Natural killer cell (primary cell): ENCODE results near the gene ITGAL. TPM values are rescaled to one million over a fixed set of nuclear protein-coding genes. Genes with fewer than 3 reads are reported as not detected.
A peak's percentile ranks its signal among the peaks of the same experiment; 100 is the strongest.

Experiments used
- ATAC-seq, 3 donors: fragments of 150-1000 bp in 2 of 3; fragments of 200-7000 bp in 1 of 3; cut with Tn5 transposase; 1 replicate in 1 of 3; 2 replicates in 2 of 3; pipeline ENCODE4 v1.10.0; 2021; ENCODE audit warnings: mild to moderate bottlenecking in 2 of 3, moderate library complexity in 2 of 3
- DNase-seq, 2 donors: peaks; one replicate each; pipeline versions ENCODE4 v3.0.0 to v3.0.0-alpha.2; 2013 to 2021; ENCODE audit warnings: mixed read lengths in 1 of 2
- H3K27ac ChIP-seq: one replicate; pipeline ENCODE4 v1.5.1; 2013; ENCODE audit warnings: mild to moderate bottlenecking, low read length
- H3K27me3 ChIP-seq: one replicate; pipeline ENCODE4 v1.6.1; 2013; ENCODE audit warnings: low read length; ENCODE audit not compliant: control insufficient read depth, insufficient read depth
- H3K36me3 ChIP-seq: one replicate; pipeline ENCODE4 v1.6.1; 2013; ENCODE audit warnings: low read length; ENCODE audit not compliant: control insufficient read depth, insufficient read depth
- H3K4me1 ChIP-seq: one replicate; pipeline ENCODE4 v1.6.1; 2013; ENCODE audit warnings: low read length; ENCODE audit not compliant: control insufficient read depth, insufficient read depth
- H3K4me3 ChIP-seq: one replicate; pipeline ENCODE4 v1.5.1; 2013; ENCODE audit warnings: low read length
- H3K9me3 ChIP-seq: one replicate; pipeline ENCODE4 v1.6.1; 2013; ENCODE audit warnings: low read length; ENCODE audit not compliant: control insufficient read depth, insufficient read depth
- H3K27ac Mint-ChIP-seq, 2 donors: one replicate each; pipeline ENCODE4 v1.8.0; 2022; ENCODE audit warnings: mild to moderate bottlenecking in 2 of 2, mixed read lengths in 2 of 2, moderate library complexity in 1 of 2
- H3K27me3 Mint-ChIP-seq, 2 donors: one replicate each; pipeline ENCODE4 v1.8.0; 2022; ENCODE audit warnings: low read depth in 2 of 2, mixed read lengths in 2 of 2
- H3K36me3 Mint-ChIP-seq: one replicate; pipeline ENCODE4 v1.8.0; 2022; ENCODE audit warnings: mixed read lengths
- H3K4me1 Mint-ChIP-seq, 2 donors: one replicate each; pipeline ENCODE4 v1.8.0; 2022; ENCODE audit warnings: mixed read lengths in 2 of 2
- H3K4me3 Mint-ChIP-seq: one replicate; pipeline ENCODE4 v1.8.0; 2022; ENCODE audit warnings: mild to moderate bottlenecking, moderate library complexity, mixed read lengths
- H3K9me3 Mint-ChIP-seq, 2 donors: one replicate each; pipeline ENCODE4 v1.8.0; 2022; ENCODE audit warnings: mixed read lengths in 2 of 2
- WGBS: methylation state at CpG from one replicate; pipeline ENCODE4 v1.1.7; 2013; ENCODE audit warnings: missing lambda C conversion rate; ENCODE audit not compliant: insufficient coverage; 5-methylcytosine and 5-hydroxymethylcytosine counted together
- intact Hi-C: fragments of 100-400 bp; cut with micrococcal nuclease; formaldehyde crosslinking; loops from one replicate; pipeline ENCODE4 v1.14.2; 2022
- total RNA-seq, 4 donors: library from RNA; stranded (reverse); fragments of 120-200 nt in 1 of 4; gene quantifications; one replicate each; pipeline versions ENCODE4 v1.2.3 to v1.2.4, GENCODE V29; 2013 to 2022
- TF ChIP-seq, protein P1 (sequence below): fragments of 200-600 bp; IDR thresholded peaks from one replicate; pipeline ENCODE4 v1.8.0; 2022; ENCODE audit warnings: antibody characterized with exemption

ITGAL gene
- total RNA-seq, 3 donors from 2014 or later (not counting 1 experiment from before 2014, with no cell fraction given): 1,131 to 1,260 (median 1,176) TPM

GRCh38 chr16:30551781-30552180, 79.2 kb downstream of the ITGAL start:
- Histone ChIP-seq H3K4me3 (no peak overlapping the region), H3K27me3 (no peaks in the 10 kb centered on the region), H3K4me1 (peaks cover 50% of the 10 kb centered on the region), H3K36me3 (peaks cover 25% of the 10 kb centered on the region), H3K27ac (peak overlapping the region; percentile 33), H3K9me3 (no peaks in the 10 kb centered on the region)
- H3K9me3 Mint-ChIP-seq: no peaks in the 10 kb centered on the region
- intact Hi-C loops: no loop called here
- ATAC-seq (peak; percentile 86 to 91 (median 89)), DNase-seq (peak; percentile 53 to 90)
- H3K4me1 Mint-ChIP-seq: peaks cover 20 to 34% of the 10 kb centered on the region in 2 donors
- TF ChIP-seq, protein P1, sequence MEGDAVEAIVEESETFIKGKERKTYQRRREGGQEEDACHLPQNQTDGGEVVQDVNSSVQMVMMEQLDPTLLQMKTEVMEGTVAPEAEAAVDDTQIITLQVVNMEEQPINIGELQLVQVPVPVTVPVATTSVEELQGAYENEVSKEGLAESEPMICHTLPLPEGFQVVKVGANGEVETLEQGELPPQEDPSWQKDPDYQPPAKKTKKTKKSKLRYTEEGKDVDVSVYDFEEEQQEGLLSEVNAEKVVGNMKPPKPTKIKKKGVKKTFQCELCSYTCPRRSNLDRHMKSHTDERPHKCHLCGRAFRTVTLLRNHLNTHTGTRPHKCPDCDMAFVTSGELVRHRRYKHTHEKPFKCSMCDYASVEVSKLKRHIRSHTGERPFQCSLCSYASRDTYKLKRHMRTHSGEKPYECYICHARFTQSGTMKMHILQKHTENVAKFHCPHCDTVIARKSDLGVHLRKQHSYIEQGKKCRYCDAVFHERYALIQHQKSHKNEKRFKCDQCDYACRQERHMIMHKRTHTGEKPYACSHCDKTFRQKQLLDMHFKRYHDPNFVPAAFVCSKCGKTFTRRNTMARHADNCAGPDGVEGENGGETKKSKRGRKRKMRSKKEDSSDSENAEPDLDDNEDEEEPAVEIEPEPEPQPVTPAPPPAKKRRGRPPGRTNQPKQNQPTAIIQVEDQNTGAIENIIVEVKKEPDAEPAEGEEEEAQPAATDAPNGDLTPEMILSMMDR: no peak
- peak overlapping the region; percentile 77 for H3K4me3 Mint-ChIP-seq
- H3K27me3 Mint-ChIP-seq: no peaks in the 10 kb centered on the region
- H3K27ac Mint-ChIP-seq: peak overlapping the region; percentile 90 to 93
- no peaks in the 10 kb centered on the region for H3K36me3 Mint-ChIP-seq
- 26% methylated on average over 3 of the region's 3 CpGs for WGBS

DNA sequence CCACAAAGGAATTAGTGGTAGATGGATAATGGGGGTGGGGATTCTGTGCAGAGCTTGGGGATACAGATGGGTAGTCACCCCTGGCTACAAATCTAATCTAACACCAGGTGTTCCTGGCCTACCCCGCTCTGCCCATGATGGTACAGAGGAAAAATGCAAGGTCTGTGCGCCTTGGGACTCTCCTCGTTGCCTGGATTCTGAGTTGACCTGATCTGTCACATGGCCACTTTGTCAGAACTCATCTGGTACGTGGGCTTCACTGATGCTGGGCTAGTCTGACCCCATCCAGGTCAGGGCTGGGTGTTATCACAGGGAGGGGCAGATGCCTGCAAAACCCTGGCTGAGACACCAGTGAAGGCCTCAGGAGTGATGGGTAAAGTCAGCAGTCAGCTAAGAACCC, 80.4 kb downstream of the ITGAL start:
- H3K9me3 Mint-ChIP-seq: no peaks in the 10 kb centered on the region
- Histone ChIP-seq H3K4me3 (no peak overlapping the region), H3K27ac (peak overlapping the region; percentile 33), H3K27me3 (no peaks in the 10 kb centered on the region), H3K9me3 (no peaks in the 10 kb centered on the region), H3K4me1 (peaks cover 59% of the 10 kb centered on the region), H3K36me3 (peaks cover 25% of the 10 kb centered on the region)
- DNase-seq (no peak), ATAC-seq (no peak)
- TF ChIP-seq, protein P1: no peak
- H3K36me3 Mint-ChIP-seq: no peaks in the 10 kb centered on the region
- H3K4me3 Mint-ChIP-seq: no peak overlapping the region
- peak overlapping the region; percentile 90 to 93 for H3K27ac Mint-ChIP-seq
- 94% methylated on average over 4 of the region's 4 CpGs for WGBS
- peaks cover 25 to 34% of the 10 kb centered on the region in 2 donors for H3K4me1 Mint-ChIP-seq
- intact Hi-C loops: no loop called here
- H3K27me3 Mint-ChIP-seq: no peaks in the 10 kb centered on the region

DNA sequence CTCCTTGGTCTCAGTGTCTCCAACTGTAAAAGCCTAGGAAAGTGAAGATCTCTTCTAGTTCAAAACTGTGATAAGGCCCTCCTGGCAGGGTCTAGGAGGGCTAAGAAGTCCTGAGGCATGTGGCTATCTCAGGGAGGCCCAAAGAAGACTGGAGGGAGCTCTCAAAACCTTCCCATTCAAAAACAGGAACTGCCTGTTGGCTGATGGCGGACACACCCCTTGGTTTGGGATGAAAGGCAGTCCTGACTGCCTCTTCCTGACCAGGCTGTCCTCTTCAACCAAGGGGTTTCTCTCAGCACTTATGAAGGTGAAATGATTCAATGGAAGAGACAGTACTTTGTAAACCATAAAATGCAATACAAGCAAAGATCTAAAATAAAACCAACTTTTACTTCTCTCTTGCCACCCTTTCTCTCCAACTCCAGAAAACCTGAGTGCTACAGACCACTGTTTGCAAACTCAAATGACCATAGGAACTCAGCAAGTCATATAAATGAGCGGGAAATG, 80.9 kb downstream of the ITGAL start:
- no peak overlapping the region for H3K4me3 ChIP-seq
- ATAC-seq: no peak

More for the DNA sequence above, 80.9 kb downstream of the ITGAL start:
- H3K27me3 ChIP-seq: no peaks in the 10 kb centered on the region
- Mint-ChIP-seq H3K27ac (peak overlapping the region; percentile 90 to 93), H3K36me3 (no peaks in the 10 kb centered on the region), H3K27me3 (no peaks in the 10 kb centered on the region), H3K4me3 (no peak overlapping the region), H3K9me3 (no peaks in the 10 kb centered on the region), H3K4me1 (peaks cover 28 to 36% of the 10 kb centered on the region in 2 donors)
- 92% methylated on average over 2 of the region's 2 CpGs for WGBS
- H3K4me1 ChIP-seq: peaks cover 60% of the 10 kb centered on the region
- no peaks in the 10 kb centered on the region for H3K9me3 ChIP-seq
- peak overlapping the region; percentile 33 for H3K27ac ChIP-seq
- TF ChIP-seq, protein P1: no peak
- intact Hi-C loops: no loop called here
- H3K36me3 ChIP-seq: peaks cover 25% of the 10 kb centered on the region
- no peak for DNase-seq
